ENCODE data around the gene KL. TPM values are rescaled to one million over a fixed set of nuclear protein-coding genes. Genes with fewer than 3 reads are reported as not detected.

The KL gene
- total and polyA plus RNA-seq, 2 experiments from 2014 or later, result 0.03 TPM; not detected in 1

DNA sequence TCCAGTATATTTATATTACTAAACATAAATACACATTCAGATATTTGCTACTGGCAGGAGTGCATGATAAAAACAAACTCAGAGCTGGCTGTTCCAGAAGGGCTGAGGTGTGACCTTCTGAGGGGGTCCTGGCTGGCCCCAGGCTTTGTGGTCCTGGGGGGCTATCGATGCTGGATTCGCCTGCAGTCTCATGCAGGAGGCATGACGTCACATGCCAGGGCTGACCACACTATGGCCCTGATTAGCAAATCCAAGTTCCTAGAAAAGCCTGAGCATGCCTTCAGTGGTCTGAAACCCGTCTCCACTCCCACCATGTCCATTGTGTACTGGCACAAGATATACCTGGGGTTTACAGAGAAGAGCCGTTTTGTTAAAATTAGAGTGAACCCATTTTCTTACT is 97.9 kb downstream of the KL start (continued):
- TF ChIP-seq, protein P1, sequence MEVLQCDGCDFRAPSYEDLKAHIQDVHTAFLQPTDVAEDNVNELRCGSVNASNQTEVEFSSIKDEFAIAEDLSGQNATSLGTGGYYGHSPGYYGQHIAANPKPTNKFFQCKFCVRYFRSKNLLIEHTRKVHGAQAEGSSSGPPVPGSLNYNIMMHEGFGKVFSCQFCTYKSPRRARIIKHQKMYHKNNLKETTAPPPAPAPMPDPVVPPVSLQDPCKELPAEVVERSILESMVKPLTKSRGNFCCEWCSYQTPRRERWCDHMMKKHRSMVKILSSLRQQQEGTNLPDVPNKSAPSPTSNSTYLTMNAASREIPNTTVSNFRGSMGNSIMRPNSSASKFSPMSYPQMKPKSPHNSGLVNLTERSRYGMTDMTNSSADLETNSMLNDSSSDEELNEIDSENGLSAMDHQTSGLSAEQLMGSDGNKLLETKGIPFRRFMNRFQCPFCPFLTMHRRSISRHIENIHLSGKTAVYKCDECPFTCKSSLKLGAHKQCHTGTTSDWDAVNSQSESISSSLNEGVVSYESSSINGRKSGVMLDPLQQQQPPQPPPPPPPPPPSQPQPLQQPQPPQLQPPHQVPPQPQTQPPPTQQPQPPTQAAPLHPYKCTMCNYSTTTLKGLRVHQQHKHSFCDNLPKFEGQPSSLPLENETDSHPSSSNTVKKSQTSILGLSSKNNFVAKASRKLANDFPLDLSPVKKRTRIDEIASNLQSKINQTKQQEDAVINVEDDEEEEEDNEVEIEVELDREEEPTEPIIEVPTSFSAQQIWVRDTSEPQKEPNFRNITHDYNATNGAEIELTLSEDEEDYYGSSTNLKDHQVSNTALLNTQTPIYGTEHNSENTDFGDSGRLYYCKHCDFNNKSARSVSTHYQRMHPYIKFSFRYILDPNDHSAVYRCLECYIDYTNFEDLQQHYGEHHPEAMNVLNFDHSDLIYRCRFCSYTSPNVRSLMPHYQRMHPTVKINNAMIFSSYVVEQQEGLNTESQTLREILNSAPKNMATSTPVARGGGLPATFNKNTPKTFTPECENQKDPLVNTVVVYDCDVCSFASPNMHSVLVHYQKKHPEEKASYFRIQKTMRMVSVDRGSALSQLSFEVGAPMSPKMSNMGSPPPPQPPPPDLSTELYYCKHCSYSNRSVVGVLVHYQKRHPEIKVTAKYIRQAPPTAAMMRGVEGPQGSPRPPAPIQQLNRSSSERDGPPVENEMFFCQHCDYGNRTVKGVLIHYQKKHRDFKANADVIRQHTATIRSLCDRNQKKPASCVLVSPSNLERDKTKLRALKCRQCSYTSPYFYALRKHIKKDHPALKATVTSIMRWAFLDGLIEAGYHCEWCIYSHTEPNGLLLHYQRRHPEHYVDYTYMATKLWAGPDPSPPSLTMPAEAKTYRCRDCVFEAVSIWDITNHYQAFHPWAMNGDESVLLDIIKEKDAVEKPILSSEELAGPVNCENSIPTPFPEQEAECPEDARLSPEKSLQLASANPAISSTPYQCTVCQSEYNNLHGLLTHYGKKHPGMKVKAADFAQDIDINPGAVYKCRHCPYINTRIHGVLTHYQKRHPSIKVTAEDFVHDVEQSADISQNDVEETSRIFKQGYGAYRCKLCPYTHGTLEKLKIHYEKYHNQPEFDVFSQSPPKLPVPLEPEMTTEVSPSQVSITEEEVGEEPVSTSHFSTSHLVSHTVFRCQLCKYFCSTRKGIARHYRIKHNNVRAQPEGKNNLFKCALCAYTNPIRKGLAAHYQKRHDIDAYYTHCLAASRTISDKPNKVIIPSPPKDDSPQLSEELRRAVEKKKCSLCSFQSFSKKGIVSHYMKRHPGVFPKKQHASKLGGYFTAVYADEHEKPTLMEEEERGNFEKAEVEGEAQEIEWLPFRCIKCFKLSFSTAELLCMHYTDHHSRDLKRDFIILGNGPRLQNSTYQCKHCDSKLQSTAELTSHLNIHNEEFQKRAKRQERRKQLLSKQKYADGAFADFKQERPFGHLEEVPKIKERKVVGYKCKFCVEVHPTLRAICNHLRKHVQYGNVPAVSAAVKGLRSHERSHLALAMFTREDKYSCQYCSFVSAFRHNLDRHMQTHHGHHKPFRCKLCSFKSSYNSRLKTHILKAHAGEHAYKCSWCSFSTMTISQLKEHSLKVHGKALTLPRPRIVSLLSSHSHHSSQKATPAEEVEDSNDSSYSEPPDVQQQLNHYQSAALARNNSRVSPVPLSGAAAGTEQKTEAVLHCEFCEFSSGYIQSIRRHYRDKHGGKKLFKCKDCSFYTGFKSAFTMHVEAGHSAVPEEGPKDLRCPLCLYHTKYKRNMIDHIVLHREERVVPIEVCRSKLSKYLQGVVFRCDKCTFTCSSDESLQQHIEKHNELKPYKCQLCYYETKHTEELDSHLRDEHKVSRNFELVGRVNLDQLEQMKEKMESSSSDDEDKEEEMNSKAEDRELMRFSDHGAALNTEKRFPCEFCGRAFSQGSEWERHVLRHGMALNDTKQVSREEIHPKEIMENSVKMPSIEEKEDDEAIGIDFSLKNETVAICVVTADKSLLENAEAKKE (CRISPR knock-in tag; IDR thresholded peaks at IDR 0.05), result no peak
- TF ChIP-seq POLR2AphosphoS5 (IDR thresholded peaks at IDR 0.05; ENCODE audit: low read depth), result no peak

GRCh38 chr13:33115274-33115673 is 99.1 kb downstream of the KL start:
- H3K36me3 Mint-ChIP-seq (ENCODE audit: low read depth), result peaks cover 1% of the 10 kb centered on the region; the same call in 1 of the 3 replicates
- H3K4me3 ChIP-seq, result no peak overlapping the region
- no peak overlapping the region for H3K4me3 Mint-ChIP-seq
- no peaks in the 10 kb centered on the region for H4K20me1 ChIP-seq (replicated peaks; ENCODE audit: insufficient read depth)
- no peak for ATAC-seq
- no peaks in the 10 kb centered on the region for H3K4me1 ChIP-seq (ENCODE audit: insufficient read depth)
- H3K27me3 Mint-ChIP-seq (ENCODE audit: insufficient read depth, low read depth, poor library complexity), result peaks cover 2% of the 10 kb centered on the region
- H3K9me2 ChIP-seq (ENCODE audit: insufficient read depth), result 0 out of 2 replicates have a peak, but pooled peaks cover 2% of the 10 kb centered on the region
- no peaks in the 10 kb centered on the region for H3K9me3 Mint-ChIP-seq
- no peaks in the 10 kb centered on the region for H3K36me3 ChIP-seq (ENCODE audit: insufficient read depth)
- H3K79me2 ChIP-seq (replicated peaks; ENCODE audit: insufficient read depth), result no peaks in the 10 kb centered on the region
- H3K27ac Mint-ChIP-seq, result no peak overlapping the region
- no peaks in the 10 kb centered on the region for H3K27me3 ChIP-seq (ENCODE audit: insufficient read depth)
- H2AFZ ChIP-seq, result no peak overlapping the region
- no peak overlapping the region for H3K4me2 ChIP-seq
- no peak overlapping the region for H3K27ac ChIP-seq (ENCODE audit: low read depth)
- no peaks in the 10 kb centered on the region for H3F3A ChIP-seq (replicated peaks; ENCODE audit: low read depth)
- H3K4me1 Mint-ChIP-seq, result peaks cover 4% of the 10 kb centered on the region; the same call in 1 of the 3 replicates
- DNase-seq (ENCODE audit: low spot score), result no peak
- TF ChIP-seq, protein P2, sequence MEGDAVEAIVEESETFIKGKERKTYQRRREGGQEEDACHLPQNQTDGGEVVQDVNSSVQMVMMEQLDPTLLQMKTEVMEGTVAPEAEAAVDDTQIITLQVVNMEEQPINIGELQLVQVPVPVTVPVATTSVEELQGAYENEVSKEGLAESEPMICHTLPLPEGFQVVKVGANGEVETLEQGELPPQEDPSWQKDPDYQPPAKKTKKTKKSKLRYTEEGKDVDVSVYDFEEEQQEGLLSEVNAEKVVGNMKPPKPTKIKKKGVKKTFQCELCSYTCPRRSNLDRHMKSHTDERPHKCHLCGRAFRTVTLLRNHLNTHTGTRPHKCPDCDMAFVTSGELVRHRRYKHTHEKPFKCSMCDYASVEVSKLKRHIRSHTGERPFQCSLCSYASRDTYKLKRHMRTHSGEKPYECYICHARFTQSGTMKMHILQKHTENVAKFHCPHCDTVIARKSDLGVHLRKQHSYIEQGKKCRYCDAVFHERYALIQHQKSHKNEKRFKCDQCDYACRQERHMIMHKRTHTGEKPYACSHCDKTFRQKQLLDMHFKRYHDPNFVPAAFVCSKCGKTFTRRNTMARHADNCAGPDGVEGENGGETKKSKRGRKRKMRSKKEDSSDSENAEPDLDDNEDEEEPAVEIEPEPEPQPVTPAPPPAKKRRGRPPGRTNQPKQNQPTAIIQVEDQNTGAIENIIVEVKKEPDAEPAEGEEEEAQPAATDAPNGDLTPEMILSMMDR (conservative IDR thresholded peaks at IDR 0.05; ENCODE audit: low read depth in 2 of 2), result no peak
- TF ChIP-seq STAT1 (IDR thresholded peaks at IDR 0.05; ENCODE audit: unreplicated experiment), result no peak
- TF ChIP-seq, protein P1 (CRISPR knock-in tag; IDR thresholded peaks at IDR 0.05), result no peak
